Mammary epithelial cell (primary cell): ENCODE data around the gene DLX1.

Source experiments
- EZH2 ChIP-seq: IDR thresholded peaks from 2 replicates; pipeline ENCODE4 v1.6.1; 2012; ENCODE audit warnings: low read length, inconsistent platforms, borderline replicate concordance
- TF ChIP-seq, protein P1 (sequence below), 2 donors: IDR thresholded peaks in 1 of 2; conservative IDR thresholded peaks in 1 of 2; 2 replicates each; pipeline ENCODE4 v1.5.1; 2011 to 2012; ENCODE audit warnings: inconsistent platforms in 2 of 2, low read length in 2 of 2, mild to moderate bottlenecking in 2 of 2, control low read depth in 1 of 2, low read depth in 1 of 2; ENCODE audit not compliant: insufficient read depth in 1 of 2; ENCODE audit errors: extremely low read depth in 1 of 2

DNA sequence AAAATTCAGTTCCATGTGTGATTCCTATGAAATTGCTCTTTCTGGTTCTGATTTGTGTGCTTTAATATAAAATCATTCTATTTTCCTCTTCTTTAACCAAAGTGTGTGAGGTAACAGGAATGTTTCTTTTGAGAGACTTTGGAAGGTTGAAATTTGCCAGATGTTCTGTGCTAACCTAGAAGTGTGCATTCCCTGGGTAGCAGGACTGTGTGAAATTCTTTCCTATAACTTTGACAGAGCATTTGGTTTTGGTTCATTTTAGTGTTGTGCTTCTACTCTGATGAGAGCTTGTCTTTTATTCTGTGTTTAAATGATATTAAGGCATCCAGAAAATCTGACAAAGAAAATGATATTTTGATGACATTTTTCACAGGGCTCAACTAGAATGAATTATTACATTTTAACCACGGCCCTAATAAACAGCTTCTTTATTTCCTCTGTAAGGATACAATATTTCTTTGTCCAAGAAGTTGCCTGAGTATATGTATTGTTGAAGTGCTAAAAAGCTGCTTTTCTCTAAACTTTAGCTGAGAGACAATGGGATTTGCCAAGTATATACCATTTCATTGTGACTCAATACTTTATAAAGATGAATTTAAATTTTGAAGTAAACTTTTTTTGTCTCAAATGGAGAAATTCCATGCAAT, 34.7 kb upstream of the DLX1 start:
- TF ChIP-seq, protein P1, sequence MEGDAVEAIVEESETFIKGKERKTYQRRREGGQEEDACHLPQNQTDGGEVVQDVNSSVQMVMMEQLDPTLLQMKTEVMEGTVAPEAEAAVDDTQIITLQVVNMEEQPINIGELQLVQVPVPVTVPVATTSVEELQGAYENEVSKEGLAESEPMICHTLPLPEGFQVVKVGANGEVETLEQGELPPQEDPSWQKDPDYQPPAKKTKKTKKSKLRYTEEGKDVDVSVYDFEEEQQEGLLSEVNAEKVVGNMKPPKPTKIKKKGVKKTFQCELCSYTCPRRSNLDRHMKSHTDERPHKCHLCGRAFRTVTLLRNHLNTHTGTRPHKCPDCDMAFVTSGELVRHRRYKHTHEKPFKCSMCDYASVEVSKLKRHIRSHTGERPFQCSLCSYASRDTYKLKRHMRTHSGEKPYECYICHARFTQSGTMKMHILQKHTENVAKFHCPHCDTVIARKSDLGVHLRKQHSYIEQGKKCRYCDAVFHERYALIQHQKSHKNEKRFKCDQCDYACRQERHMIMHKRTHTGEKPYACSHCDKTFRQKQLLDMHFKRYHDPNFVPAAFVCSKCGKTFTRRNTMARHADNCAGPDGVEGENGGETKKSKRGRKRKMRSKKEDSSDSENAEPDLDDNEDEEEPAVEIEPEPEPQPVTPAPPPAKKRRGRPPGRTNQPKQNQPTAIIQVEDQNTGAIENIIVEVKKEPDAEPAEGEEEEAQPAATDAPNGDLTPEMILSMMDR (conservative IDR thresholded peaks at IDR 0.05 in 1 of 2, IDR thresholded peaks at IDR 0.05 in 1 of 2; ENCODE audit: extremely low read depth in 1 of 2, insufficient read depth in 1 of 2, low read depth in 1 of 2, low read length in 2 of 2), result no peak
- no peak for TF ChIP-seq EZH2
